T-helper 2 cell treated with Interferon-gamma antibody and Interleukin-4, amounts not matched to agents 100 ng/mL and 5 ng/mL, for 36 hours (primary cell): Measurements from ENCODE around the gene CASQ2. TPM values are rescaled to one million over a fixed set of nuclear protein-coding genes. Genes with fewer than 3 reads are reported as not detected.

ENCODE experiments used
- intact Hi-C: fragments of 100-400 bp; cut with micrococcal nuclease; formaldehyde crosslinking; loops from one replicate; pipeline ENCODE4 v1.15.1; 2023
- total RNA-seq: library from RNA; stranded (reverse); gene quantifications from 2 replicates; pipeline ENCODE4 v1.2.3, GENCODE V29; 2022

Gene CASQ2
- total RNA-seq, 1 donor from 2014 or later, result not detected

DNA sequence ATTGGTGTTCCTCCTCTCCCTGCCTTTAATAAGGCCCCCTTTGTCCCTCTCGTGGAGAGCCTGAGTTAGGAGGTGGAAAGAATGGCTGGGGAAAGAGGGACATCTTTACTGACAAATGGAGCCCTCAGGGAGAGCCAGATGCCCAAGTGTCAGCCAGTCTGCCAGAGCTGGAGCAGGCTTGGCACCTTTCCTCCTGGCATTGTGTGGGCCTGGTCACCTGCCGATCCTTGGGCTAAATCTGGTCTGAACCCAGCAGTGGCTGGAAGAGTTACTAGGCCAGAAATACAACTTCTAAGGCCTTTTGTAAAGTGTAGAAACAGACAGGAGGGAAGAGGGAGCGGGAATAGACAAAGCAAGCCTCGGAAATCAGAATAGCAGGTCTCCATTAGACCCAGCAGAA, 101.8 kb downstream of the CASQ2 start:
- intact Hi-C loops, result no loop called here

DNA sequence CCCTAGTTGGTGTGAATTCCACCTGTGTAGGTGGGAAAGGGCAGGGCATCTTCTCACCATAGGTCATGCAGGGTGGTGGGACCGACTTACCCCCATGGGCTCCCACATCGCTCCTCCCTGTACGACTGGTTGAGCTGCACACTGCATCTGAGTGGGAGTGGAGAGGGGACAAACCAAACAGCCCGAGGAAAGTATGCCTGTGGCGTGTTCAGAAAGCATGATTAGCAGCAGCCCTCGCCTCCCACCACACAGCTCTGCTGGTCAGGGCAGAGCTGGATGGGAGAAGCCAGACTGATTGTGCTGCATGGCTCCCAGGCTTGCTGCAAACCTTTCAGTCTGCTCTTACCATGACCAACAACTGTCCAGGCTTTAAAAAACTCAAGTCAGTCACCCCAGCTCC, 102.3 kb downstream of the CASQ2 start:
- intact Hi-C loops, result no loop called here

DNA sequence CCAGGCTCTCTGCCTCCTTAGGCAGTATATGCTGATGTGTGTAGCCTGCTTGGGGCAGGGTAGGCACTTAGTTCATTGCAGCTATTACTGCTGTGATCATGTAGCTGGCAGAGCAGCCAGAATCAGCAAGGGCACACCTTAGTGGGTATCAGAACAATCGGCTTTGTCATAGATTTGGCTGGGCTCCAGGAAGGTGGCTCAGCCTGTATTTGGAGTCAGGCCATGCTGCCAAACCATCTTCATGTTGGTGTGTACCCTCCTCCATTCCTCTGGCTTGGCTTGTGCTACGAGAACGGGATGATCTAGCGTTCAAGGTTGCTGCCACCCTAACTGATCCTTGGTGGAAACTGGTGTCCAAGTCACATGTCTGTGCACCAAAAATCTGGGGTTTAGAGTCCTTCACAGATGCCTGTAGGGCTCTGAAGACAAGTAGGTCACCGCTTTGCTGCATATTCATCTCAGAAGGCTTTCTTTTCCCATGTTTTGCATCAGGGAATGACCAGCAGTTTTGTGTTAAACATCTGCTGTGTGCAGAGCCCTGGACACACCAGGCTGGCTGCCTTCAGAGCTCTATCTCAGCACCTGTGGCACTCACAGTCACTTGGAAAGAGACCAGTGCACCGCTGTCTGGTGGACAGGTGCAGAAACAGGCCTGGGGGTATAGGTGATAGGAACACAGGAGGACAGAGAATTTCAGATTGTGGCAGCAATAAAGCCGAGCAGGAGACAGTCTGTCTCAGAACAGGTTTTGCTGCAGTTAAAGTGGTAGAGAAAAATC, 103.0 kb downstream of the CASQ2 start:
- intact Hi-C loops, result no loop called here

DNA sequence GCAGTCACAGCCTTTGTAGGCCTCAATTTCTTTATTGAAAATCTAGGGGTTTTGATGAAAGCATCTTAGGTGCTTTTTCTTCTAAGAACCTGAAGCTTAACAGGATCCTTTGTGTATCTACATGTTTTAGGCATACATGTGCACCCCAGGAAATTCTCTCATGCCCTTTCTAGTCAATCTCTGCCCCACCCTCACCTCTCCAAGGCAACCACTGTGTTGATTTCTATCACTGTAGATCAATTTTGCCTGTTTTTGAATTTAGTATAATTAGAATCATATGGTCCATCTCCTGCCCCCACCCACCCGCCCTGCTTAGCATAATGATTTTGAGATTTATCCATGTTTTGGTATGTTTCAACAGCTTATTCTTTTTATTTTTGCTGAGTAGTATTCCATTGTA, 107.4 kb downstream of the CASQ2 start:
- intact Hi-C loops, result no loop called here

DNA sequence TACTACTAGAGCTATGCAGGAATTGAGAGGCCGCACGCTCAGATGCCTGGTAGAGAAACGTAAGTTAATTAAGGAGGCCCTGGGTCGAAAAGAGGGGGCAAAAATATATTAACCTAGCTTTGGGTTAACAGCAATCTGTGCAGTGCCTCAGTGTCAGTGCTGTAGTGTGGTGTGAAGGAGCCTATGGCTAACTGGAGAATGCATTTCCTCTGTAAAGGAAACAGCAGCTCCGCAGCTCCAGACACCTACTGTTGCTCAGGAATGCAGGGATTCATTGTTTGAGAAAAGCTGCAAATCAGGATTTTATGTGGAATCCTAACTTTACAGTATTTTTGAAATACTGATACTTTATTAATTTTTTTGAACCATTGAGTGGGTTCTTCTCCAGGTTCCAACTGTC, 108.4 kb downstream of the CASQ2 start:
- intact Hi-C loops, result no loop called here

DNA sequence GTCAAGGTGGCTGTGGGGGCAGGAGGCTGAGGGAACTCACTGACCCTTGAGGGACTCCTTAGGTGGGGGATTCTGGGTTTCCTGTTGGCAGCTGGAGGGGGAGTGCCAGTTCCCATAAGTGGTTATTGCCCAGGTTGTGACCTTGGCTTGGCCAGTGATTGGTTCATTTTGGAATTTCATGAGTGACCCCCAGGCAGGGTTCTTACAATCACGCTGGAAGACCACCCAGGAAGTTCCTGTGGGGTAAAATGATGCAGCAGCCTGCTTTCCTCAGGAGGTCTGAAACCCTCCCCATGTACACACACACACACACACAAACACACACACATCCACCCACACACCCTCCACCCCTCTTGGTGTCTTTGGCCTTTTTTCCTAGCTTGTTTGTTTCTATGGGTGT, 109.9 kb downstream of the CASQ2 start:
- intact Hi-C loops, result no loop called here

DNA sequence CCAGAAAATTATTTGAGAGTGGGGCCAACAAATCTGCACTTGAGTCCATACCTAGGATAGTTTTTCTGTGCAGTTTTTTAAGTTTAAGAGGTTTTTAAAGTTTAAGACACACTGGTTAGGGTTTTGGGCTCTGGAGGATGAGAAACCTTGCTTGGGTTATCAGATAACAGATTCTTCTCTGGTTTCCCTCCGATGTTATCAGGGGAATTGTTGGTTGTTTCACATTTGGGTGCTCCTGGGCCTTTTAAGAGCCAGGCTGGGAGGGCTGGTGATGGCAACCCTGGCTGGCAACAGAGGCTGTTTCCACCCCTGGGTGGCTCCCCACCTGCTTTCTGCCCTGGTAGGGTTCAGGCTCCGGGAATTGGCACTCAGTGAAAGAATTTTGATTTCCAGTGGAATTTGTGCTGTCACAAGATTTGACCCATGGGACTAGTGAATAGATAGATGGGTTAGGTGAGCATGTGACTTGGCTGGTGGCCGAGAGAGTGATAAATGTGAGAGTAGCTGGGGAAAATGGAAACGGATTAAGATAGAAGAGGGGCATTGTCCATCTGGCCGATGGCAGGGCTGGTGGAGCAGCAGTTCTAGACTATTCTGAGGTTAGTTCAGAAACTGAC, 111.9 kb downstream of the CASQ2 start:
- intact Hi-C loops, result no loop called here

DNA sequence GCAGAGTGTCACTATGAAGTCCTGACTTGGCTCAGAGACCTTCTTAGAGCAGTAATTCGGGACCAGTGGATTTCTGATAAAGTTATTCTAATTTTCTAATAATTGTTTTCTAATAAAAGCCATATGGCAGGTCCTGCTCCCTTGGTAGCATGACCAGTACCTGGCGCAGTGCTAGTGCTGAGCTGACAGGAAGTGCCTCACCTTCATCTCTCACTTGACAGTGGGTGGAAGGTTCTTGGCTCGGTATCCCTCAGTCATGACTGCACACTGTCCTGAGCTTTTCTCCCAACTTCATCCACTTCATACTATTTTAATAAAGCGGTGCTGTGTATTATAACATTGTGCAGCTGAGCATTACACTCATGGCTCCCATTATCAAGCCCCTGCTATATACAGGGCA, 112.6 kb downstream of the CASQ2 start:
- intact Hi-C loops, result no loop called here

DNA sequence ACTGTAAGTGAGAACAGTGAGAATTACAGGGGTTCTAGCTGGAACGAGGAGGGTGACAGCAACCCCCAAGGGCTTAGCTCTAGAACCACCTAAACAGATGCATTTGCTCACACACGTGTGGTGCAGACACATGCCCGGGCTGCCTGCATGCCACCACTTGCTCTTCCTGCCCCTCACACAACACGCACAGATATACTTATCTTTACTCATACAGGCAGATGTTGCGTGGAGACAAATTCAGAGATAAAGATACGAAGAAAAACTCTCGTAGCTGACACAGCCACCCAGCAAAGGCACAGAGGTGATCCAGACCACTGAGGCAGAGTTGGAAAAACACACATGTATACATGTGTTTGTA, 113.2 kb downstream of the CASQ2 start:
- intact Hi-C loops, result no loop called here

DNA sequence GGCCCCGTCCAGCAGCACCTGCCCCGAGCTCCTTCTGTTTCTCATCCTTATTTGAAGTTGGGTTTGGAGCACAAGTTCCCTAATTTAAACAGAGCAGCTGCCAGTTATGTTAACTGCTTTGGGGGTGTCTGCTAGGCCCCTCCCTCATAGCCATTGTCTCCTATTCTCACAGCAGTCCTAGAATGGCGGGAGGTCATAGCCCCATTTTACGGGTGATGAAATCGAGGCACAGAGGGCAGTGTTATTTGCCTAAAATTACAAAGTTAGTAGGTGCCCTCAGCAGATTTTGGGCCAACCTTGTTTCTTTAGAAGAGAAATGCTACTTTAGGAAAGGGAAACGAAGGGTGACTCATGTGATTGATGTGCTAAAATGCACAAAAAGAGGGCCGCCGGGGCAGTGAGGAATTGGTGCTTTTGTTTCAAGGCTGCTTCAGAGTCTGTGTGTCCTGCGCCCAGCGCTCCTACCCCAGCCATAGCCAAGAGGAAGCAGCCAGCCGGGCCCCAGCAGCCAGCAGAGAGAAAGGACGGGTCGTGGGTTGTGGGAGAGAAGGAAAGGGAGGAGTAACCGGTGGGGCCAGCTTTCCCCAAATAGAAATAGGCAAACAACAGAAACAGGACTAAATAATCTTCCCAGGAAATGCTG, 113.7 kb downstream of the CASQ2 start:
- intact Hi-C loops, result no loop called here

DNA sequence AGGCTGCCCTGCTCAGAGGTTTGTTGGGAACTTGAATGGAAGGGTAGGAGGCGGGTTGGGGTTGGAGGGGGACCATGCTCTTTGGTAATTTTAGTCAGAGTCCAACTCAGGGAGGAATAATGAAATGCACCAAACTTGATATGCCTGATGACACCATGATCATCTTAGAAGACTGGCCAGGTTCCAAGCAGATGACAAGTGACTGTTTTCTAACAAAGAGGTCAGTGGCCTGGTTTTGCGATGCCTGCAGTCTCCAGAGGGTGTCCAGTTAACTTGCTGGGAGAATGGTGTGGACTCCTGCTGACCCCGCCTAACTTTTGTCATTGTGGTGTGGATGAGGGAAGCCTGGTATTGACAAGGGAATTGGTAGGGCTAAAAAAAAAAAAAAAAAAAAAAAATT, 114.4 kb downstream of the CASQ2 start:
- intact Hi-C loops, result no loop called here

DNA sequence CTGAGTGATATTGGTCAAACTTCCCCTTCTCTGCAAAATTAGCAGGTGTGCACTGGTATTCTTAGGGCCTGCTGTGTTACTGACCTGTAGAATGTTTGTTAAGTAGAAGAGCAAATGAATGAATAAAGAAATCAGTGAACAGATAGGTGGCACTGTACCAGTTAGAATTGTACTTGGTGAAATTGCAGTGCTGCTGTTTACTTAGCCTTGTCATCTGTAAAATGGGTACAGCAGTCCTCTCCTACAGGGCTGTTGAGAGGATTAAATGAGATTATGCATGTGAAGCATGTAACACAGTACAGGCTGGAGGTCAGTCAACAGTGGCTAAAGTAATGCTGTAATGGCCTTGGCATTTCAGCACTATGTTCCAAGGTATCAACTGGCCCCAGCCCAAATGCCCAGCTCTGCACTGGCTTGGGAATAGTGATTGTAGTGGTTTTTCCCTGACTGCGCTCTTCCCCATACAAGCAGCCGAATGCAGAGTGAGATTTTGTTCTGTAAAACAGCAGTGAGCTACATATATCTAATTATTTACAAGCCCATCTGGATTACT, 116.2 kb downstream of the CASQ2 start:
- intact Hi-C loops, result no loop called here

DNA sequence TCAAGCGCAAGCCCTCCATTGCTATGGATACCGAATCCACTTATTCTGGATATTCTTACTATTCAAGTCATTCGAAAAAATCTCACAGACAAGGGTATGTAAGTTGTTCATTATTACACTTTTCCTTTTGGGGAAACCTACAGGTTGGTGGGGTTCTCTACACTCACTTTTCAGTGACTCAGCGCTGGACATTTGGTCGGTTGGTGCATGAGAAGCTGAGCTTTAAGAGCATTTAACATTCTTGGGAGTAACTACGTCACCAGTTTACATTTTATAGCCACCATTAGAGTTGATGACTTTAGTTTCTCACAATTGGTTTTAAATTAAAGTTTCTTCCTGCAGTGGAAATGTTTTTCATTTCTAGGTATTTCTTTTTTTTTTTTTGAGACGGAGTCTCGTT, 117.1 kb downstream of the CASQ2 start:
- intact Hi-C loops, result no loop called here

DNA sequence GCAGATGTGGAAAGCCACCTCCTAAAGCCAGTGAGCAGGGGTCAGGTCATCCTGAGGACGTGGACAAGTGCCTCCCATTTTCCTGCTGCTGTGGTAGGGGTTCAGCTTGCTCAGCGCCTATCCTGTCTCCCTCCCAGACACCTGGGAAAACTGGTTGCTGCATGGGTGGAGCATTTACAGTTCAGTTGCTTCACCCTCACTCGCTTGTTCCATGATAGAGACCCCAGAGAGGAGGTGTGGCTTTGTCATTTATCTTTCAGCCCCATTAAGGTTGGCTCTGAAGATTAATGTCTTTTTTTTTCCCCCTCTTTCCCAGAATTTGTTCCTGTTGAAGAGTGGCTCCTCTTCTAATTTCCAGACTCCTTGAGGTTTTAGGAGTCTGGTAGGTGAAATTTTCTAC, 117.6 kb downstream of the CASQ2 start:
- intact Hi-C loops, result no loop called here

Other genes starting within 250 kb of the CASQ2 start
- gene VANGL1, start 126.7 kb downstream of the CASQ2 start, total RNA-seq, result 14.4 and 16.8 TPM in 2 replicates
- not detected in 2 replicates for gene NHLH2, start 72.4 kb upstream of the CASQ2 start, total RNA-seq
- gene SLC22A15, start 207.8 kb upstream of the CASQ2 start, total RNA-seq, result 0.32 and 0.95 TPM in 2 replicates